Endometrial microvascular endothelial cells (primary cell): ENCODE data around the gene SLC38A8. TPM values are rescaled to one million over a fixed set of nuclear protein-coding genes. Genes with fewer than 3 reads are reported as not detected.

Experiments
- in situ Hi-C: cut with HindIII; loops from 2 replicates; pipeline ENCODE4 v1.10.0; 2017; ENCODE audit warnings: low sequenced_read_pairs, low pct_unique_long_range_greater_than_20kb; ENCODE audit errors: inconsistent ontology term
- total RNA-seq: library from RNA; depleted of rRNA; stranded (reverse); fragments of >200 nt; gene quantifications from one replicate; pipeline ENCODE4 v1.2.3, GENCODE V29; 2015; ENCODE audit errors: inconsistent ontology term

The SLC38A8 gene
- total RNA-seq, 1 donor from 2014 or later = not detected

DNA sequence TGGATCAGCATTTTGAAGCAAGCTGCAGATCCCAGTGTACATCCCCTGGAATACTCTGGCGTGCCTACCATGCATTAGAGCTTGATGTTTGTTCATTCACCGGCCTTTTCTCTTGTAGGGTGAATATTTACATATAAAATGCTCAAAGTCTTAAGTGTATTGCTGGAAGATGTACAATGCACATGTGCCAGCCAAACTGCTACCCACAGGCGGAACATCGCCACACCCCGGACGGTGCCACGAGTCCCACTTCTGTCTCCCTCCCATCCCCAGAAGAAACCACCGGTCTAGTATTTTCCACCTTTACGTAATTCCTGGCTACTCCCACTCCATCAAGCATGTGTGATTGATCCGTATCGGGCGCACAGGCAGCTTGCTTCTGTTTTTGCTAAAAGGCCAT lies 4.1 kb downstream of the SLC38A8 start:
- in situ Hi-C loops = no loop called here

- in situ Hi-C loops = no loop called here
These were observed 5.6 kb downstream of the SLC38A8 start for GRCh38 chr16:84036982-84037425.

GRCh38 chr16:84036131-84036530 lies 6.5 kb downstream of the SLC38A8 start:
- in situ Hi-C loops = no loop called here

GRCh38 chr16:84034516-84034915 lies 8.1 kb downstream of the SLC38A8 start:
- in situ Hi-C loops = no loop called here

- in situ Hi-C loops = no loop called here
These were observed 9.1 kb downstream of the SLC38A8 start for GRCh38 chr16:84033251-84034195.

DNA sequence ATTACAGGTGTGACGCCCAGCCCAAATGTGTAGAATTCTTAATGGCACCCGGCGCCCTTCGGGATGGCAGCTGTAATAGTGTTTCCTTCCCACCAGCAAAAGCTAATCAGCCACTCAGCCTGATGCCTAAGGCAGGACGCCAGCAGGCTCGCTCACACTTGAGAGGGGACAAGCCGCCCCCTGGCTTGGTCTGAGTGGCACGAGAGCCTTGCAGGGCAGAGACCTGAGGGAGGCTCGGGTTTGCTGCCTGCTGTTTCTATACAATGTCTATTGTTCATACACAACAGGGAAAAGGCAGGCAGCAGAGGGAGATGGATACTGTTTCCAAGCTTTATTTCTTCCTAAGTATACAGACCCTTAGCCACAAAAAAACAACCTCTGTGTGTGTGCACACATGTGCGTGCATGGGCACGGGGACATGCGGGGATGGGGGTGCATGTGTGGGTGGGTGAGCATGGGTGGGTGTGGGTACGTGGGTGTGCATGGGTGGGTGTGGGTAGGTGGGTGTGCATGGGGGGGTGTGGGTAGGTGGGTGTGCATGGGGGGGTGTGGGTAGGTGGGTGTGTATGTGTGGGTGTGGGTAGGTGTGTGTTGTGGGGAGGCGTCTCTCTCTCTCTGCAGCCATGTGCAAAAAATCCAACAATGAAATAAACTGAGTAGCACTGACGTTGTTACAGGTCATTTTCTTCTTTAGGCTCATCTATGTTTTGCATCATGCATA lies 10.0 kb downstream of the SLC38A8 start:
- in situ Hi-C loops = no loop called here

DNA sequence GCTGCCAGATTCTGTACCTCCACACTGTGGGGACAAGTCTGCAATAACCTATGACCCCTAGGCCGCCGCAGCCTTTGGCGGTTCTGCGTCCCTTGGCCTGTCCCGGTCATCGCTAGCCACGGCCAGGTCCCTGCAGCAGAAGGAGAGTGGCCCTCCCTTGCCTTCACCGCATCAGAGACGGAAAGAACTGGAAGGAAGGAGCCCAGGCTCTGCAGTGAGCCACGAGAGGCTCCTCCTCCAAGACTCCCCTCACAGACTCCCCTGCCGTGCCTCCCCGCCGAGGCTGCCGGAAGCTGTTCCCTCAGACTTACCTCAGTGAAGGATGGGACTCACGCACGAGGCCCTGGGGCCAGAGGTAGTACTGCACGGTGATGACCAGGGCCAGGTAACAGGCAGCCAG lies 11.0 kb downstream of the SLC38A8 start:
- in situ Hi-C loops = no loop called here

- in situ Hi-C loops = no loop called here
These were observed 13.1 kb downstream of the SLC38A8 start for GRCh38 chr16:84029297-84030047.

GRCh38 chr16:84027625-84028024 lies 15.0 kb downstream of the SLC38A8 start:
- in situ Hi-C loops = no loop called here

DNA sequence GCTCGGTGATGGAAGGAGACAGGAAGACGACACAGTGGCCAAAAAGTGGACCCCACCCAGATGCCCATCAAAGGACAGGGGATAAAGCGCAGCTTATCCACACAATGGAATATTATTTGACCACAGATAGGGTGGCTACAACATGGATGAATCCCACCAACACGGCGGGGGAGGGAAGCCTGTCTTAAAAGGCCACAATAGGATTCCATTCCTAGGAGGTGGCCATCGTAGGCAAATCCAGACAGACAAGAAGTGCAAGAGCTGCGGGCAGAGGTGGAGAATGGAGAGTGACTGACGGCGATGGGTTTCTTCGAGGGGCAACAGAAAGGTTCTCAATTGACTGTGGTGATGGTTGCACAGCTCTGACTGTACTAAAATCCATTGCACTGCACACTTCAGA lies 16.0 kb downstream of the SLC38A8 start:
- in situ Hi-C loops = no loop called here

- in situ Hi-C loops = no loop called here
These were observed 17.7 kb downstream of the SLC38A8 start for GRCh38 chr16:84024854-84025253.

GRCh38 chr16:84022644-84023043 lies 20.0 kb downstream of the SLC38A8 start:
- in situ Hi-C loops = no loop called here

DNA sequence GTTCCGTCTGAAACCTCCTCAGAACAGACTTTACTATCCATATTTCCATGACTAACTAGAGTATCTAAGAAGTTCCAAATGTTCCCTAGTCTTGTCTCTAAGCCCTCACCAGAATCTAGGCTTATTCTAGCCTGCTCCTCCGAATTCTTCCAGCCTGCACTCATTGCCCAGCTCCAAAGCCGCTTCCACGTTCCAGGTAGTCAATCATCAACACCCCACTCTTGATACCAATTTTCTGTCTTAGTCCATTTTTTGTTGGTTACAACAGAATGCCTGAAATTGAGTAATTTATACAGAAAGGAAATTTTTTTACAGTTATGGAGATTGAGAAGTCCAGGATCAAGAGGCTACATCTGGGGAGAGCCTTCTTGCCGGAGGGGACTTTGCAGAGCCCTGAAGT lies 21.1 kb downstream of the SLC38A8 start:
- in situ Hi-C loops = no loop called here

GRCh38 chr16:84020353-84020752 lies 22.2 kb downstream of the SLC38A8 start:
- in situ Hi-C loops = no loop called here

DNA sequence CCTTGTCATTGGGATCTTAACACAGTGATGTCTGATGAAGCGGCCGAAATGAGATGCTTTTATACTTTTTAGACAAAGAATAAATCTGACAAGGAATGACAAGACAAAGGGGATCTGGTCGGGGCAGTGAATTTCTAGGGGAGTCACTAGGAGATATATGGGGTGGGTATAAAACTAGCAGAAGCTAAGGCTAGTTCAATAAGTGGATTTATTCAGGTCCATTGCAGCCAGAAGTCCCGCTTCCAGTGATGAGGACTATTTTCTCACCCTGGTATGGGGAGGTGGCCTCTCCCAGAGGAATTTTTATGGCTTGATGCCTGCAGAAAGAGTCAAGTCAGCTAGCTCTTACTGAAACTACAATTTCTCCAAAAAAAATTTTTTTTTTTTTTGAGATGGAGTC lies 23.9 kb downstream of the SLC38A8 start:
- in situ Hi-C loops = no loop called here

GRCh38 chr16:84016477-84016876 lies 26.1 kb downstream of the SLC38A8 start:
- in situ Hi-C loops = no loop called here

DNA sequence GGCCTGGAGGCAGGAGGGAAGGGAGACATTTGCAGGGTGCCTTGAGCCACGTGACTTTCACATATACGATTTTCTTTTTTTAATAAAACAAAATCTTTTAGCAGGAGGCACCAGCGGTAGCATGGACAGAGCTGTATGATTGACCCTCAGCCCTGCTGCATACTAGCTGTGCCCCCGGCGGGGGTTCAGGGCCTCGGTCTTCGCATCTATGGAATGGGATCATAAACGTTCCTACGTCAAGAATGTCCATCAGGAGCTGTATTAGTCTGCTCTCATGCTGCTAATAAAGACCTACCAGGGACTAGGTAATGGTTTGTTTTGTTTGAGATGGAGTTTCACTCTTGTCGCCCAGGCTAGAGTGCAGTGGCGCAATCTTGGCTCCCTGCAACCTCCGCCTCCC lies 27.2 kb downstream of the SLC38A8 start:
- in situ Hi-C loops = no loop called here

DNA sequence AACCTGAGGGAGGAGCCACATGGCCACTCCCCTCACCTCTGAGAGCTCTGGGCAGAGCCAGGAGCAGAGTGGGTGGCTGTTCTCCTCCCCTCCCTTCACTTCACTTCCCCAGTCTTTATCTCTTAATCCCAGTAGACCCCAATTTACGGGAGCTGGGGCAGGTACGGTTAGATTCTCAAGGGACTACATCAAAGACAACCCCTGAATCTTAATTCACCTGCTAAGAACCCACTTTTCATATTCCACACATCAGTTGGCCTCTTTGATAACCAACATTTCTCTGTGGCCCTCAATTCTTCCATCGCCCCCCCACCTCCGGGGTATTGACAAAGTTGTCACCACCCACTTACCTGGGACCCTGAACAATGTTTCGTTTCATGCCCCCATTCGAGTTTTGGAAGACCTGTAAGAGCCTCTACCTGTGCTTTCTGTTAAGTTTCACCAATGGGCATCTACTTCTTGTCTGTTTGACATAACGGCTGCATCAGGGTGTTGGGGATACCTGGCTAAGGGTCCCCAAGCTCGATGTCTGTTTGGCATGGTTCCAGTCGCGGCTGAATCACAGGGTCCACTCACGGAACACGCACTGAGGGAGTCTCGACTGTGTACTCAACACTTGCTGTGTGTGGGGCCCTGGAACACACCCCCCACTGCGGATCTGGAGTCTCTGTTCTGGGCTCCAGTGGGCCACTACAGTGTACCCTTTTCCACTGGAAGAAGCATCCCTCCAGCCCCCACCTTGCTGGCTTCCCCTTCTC lies 27.8 kb downstream of the SLC38A8 start:
- in situ Hi-C loops = no loop called here
